ENCODE data around the gene ACTA1. TPM values are rescaled to one million over a fixed set of nuclear protein-coding genes. Genes with fewer than 3 reads are reported as not detected.

The ACTA1 gene
- polyA plus RNA-seq, 2 of the 4 experiments (the other 2 are of a cell fraction), result 0.16 to 0.25 TPM

- FAIRE-seq, result no peak
- H3K9me3 ChIP-seq, result no peaks in the 10 kb centered on the region
- POLR2A ChIA-PET, result no interaction called here
- H3K4me3 ChIP-seq, result 0 out of 3 replicates have a peak overlapping the region, but pooled peaks have one; percentile 12
- WGBS (ENCODE audit: missing lambda C conversion rate), result 28% methylated on average over 7 of the region's 7 CpGs
- peaks cover 15% of the 10 kb centered on the region for H3K4me1 ChIP-seq
- CTCF ChIA-PET, result no interaction called here
- peak overlapping the region; percentile 0 to 16; a peak in 3 of 6 replicates for H3K27ac ChIP-seq
- H3K4me2 ChIP-seq, result peak overlapping the region; percentile 66
- ATAC-seq, result peak; percentile 59 to 69; a peak in 5 of 6 replicates
- TF ChIP-seq FOSL2 (IDR thresholded peaks at IDR 0.05) (no peak), FOSL2 (CRISPR knock-in tag; IDR thresholded peaks at IDR 0.05) (peak; percentile 58; the same call in 1 of the 2 replicates), RNF2 (IDR thresholded peaks at IDR 0.05; ENCODE audit: borderline replicate concordance, low read depth) (no peak), PBX3 (IDR thresholded peaks at IDR 0.05) (no peak)
- peak in 1 of 2 experiments; percentile 20 for DNase-seq (ENCODE audit: low read depth in 1 of 2, low spot score in 1 of 2)
Measured at GRCh38 chr1:229388897-229389580, 44.9 kb downstream of the ACTA1 start.

DNA sequence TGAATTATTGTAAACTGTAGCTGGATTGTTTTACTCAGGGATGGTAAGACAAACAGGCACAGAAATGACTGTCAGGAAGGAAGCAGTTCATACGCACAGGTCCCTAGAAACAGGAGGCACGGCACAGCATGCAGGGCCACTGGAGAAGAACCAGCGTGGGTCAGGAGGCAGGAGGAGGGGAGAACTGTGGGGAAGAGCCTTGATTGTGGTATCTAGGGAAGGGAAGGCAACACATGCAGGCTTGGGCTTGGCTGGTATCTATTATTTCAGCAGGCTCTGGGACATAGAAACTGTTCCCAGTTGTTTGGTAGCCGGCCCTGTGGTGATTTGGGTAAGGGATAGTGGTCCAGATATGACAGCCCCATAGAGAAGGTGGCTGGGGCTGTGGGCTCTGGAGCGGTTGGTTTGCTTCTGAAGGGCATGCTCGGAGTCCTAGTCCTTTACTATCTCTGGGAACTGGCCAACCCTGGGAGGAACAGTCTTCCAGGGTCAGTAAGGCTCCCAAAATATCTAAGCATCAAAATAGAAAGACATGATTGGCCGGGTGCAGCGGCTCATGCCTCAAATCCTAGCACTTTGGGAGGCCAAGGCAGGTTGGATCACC, 47.9 kb downstream of the ACTA1 start:
- H3K9me3 ChIP-seq, result no peaks in the 10 kb centered on the region
- ChIA-PET POLR2A (no interaction called here), CTCF (interaction anchor here (0.9 kb wide), 1 partner anchor 42 kb away, joined by 3 read pairs; no protein-coding TSS in a partner anchor)
- WGBS (ENCODE audit: missing lambda C conversion rate), result 76% methylated on average over 8 of the region's 8 CpGs
- no peak for FAIRE-seq
- no peak overlapping the region for H3K4me2 ChIP-seq
- no peak for DNase-seq (ENCODE audit: low read depth in 1 of 2, low spot score in 1 of 2)
- H3K27ac ChIP-seq, result no peak overlapping the region
- peaks cover 19% of the 10 kb centered on the region for H3K4me1 ChIP-seq
- no peak for ATAC-seq
- TF ChIP-seq RARB (CRISPR knock-in tag; IDR thresholded peaks at IDR 0.05) (no peak), PHF8 (IDR thresholded peaks at IDR 0.05; ENCODE audit: borderline replicate concordance, low read depth) (no peak), ESRRA (IDR thresholded peaks at IDR 0.05; ENCODE audit: borderline replicate concordance, low read length) (no peak), ZSCAN20 (CRISPR knock-in tag; IDR thresholded peaks at IDR 0.05) (no peak), PBX3 (IDR thresholded peaks at IDR 0.05) (no peak), ZC3H11A (IDR thresholded peaks at IDR 0.05) (no peak), TP53 (CRISPR knock-in tag; IDR thresholded peaks at IDR 0.05) (no peak), TFCP2L1 (CRISPR knock-in tag; IDR thresholded peaks at IDR 0.05) (no peak), RNF2 (IDR thresholded peaks at IDR 0.05; ENCODE audit: borderline replicate concordance, low read depth) (no peak), RAD21 (conservative IDR thresholded peaks at IDR 0.05 in 1 of 2, IDR thresholded peaks at IDR 0.05 in 1 of 2) (no peak), RCOR1 (IDR thresholded peaks at IDR 0.05; ENCODE audit: low read depth, low read length) (no peak), CEBPB (IDR thresholded peaks at IDR 0.05) (no peak)
- TF ChIP-seq, protein P1, sequence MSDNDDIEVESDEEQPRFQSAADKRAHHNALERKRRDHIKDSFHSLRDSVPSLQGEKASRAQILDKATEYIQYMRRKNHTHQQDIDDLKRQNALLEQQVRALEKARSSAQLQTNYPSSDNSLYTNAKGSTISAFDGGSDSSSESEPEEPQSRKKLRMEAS (IDR thresholded peaks at IDR 0.05), result no peak
- H3K4me3 ChIP-seq, result no peak overlapping the region

DNA sequence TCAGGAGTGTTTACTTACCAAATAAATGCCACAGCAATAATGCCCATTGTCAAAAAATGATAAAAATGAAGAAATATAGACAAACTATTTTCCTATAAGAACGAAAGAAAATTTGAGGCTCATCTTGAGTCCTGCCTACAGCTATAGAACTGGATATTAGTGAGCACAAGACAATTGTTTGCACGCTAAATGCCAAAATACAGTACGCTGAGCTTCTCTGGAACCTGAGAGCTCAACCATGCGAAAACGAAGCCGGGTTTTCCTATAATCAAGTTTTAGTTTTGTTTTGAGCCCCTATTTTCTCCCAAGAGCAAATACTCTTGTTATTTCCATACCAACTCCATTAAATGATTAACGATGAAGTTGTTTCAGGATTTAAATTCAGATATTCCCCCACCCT, 49.1 kb downstream of the ACTA1 start:
- Histone ChIP-seq H3K9me3 (no peaks in the 10 kb centered on the region), H3K4me3 (no peak overlapping the region), H3K27ac (no peak overlapping the region), H3K4me2 (no peak overlapping the region), H3K4me1 (peaks cover 19% of the 10 kb centered on the region)
- DNase-seq (ENCODE audit: low read depth in 1 of 2, low spot score in 1 of 2) (no peak), ATAC-seq (no peak), FAIRE-seq (no peak)
- WGBS (ENCODE audit: missing lambda C conversion rate), result 84% methylated on average over 7 of the region's 7 CpGs
- CTCF ChIA-PET, result no interaction called here
- POLR2A ChIA-PET, result no interaction called here
- TF ChIP-seq HMGXB4 (CRISPR knock-in tag; IDR thresholded peaks at IDR 0.05; ENCODE audit: borderline replicate concordance), result no peak
- TF ChIP-seq HOXB5 (CRISPR knock-in tag; IDR thresholded peaks at IDR 0.05), result no peak
- no peak for TF ChIP-seq RFX5 (IDR thresholded peaks at IDR 0.05)
- TF ChIP-seq, protein P1 (IDR thresholded peaks at IDR 0.05), result no peak
- TF ChIP-seq EHF (CRISPR knock-in tag; IDR thresholded peaks at IDR 0.05), result no peak
- no peak for TF ChIP-seq CTCF (IDR thresholded peaks at IDR 0.05)
- TF ChIP-seq TP53 (CRISPR knock-in tag; IDR thresholded peaks at IDR 0.05), result no peak
- TF ChIP-seq ZSCAN20 (CRISPR knock-in tag; IDR thresholded peaks at IDR 0.05), result no peak
- TF ChIP-seq RARB (CRISPR knock-in tag; IDR thresholded peaks at IDR 0.05), result no peak
- no peak for TF ChIP-seq CEBPB (IDR thresholded peaks at IDR 0.05)
- TF ChIP-seq FOXS1 (CRISPR knock-in tag; IDR thresholded peaks at IDR 0.05), result no peak
